ENCODE data around the gene VRK1.

- TF ChIP-seq, protein P1, sequence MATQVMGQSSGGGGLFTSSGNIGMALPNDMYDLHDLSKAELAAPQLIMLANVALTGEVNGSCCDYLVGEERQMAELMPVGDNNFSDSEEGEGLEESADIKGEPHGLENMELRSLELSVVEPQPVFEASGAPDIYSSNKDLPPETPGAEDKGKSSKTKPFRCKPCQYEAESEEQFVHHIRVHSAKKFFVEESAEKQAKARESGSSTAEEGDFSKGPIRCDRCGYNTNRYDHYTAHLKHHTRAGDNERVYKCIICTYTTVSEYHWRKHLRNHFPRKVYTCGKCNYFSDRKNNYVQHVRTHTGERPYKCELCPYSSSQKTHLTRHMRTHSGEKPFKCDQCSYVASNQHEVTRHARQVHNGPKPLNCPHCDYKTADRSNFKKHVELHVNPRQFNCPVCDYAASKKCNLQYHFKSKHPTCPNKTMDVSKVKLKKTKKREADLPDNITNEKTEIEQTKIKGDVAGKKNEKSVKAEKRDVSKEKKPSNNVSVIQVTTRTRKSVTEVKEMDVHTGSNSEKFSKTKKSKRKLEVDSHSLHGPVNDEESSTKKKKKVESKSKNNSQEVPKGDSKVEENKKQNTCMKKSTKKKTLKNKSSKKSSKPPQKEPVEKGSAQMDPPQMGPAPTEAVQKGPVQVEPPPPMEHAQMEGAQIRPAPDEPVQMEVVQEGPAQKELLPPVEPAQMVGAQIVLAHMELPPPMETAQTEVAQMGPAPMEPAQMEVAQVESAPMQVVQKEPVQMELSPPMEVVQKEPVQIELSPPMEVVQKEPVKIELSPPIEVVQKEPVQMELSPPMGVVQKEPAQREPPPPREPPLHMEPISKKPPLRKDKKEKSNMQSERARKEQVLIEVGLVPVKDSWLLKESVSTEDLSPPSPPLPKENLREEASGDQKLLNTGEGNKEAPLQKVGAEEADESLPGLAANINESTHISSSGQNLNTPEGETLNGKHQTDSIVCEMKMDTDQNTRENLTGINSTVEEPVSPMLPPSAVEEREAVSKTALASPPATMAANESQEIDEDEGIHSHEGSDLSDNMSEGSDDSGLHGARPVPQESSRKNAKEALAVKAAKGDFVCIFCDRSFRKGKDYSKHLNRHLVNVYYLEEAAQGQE (IDR thresholded peaks at IDR 0.05; ENCODE audit: low read depth), result no peak
- TF ChIP-seq CREB1 (IDR thresholded peaks at IDR 0.05; ENCODE audit: low read depth), result no peak
- no peak for TF ChIP-seq MAX (IDR thresholded peaks at IDR 0.05)
- TF ChIP-seq EP300 (IDR thresholded peaks at IDR 0.05; ENCODE audit: borderline replicate concordance), result no peak
- no peak for TF ChIP-seq NFIC (IDR thresholded peaks at IDR 0.05)
- no peak for TF ChIP-seq RAD21 (IDR thresholded peaks at IDR 0.05; ENCODE audit: low read depth)
- no peak for TF ChIP-seq TCF12 (IDR thresholded peaks at IDR 0.05; ENCODE audit: low read depth)
- TF ChIP-seq TEAD4 (IDR thresholded peaks at IDR 0.05), result no peak
- TF ChIP-seq EGR1 (IDR thresholded peaks at IDR 0.05), result no peak
- TF ChIP-seq TAF1 (IDR thresholded peaks at IDR 0.05; ENCODE audit: low read depth), result no peak
- TF ChIP-seq CEBPB (IDR thresholded peaks at IDR 0.05), result no peak
- TF ChIP-seq FOXM1 (IDR thresholded peaks at IDR 0.05; ENCODE audit: borderline replicate concordance, low read depth), result no peak
These were observed 104.0 kb downstream of the VRK1 start for GRCh38 chr14:96901227-96901626.

Data from Ishikawa (cell line).